GM18520 (cell line): Measurements from ENCODE around the gene MCF2L2.
A peak's percentile ranks its signal among the peaks of the same experiment; 100 is the strongest.
"Not testable (repeated sequence)": the region's sequence is repeated elsewhere in the genome, so short reads cannot be mapped to it uniquely, and the experiment has no call there.

Source experiments
- ATAC-seq: cut with Tn5 transposase; IDR thresholded peaks from one replicate; pipeline ENCODE4 v1.9.1; 2021; ENCODE audit not compliant: unreplicated experiment

Gene MCF2L2

DNA sequence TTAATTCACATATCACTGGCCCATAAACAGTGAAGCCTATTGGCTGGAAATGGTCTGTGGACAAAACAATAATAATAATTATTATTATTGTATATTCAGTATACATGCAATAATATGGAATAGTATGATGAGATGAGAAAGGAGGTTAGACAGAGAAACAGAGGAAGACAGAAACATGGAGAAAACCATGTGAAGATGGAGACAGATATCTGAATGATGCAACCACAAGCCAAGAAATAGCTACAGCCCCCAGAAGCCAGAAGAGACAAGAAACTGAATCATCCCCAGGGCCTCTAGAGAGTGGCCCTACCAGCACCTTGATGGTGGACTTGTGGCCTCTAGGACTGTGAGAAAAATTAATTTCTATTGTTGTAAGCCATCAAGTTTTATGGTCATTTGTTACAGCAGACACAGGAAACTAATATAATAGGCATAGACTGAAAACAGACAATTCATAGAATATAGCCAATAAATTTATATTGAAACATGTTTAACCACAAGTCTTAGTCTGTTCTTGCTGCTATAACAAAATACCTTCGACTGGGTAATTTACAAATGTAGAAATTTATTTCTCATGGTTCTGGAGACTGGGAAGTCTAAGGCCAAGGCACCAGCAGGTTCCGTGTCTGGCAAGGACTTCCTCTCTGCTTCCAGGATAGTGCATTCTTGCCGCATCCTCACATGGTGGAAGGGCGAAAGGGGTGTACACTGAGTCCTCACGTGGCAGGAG lies 31.6 kb downstream of the MCF2L2 start:
- no peak for ATAC-seq

- no peak for ATAC-seq
Observed at GRCh38 chr3:183394150-183394549, 34.3 kb downstream of the MCF2L2 start.

DNA sequence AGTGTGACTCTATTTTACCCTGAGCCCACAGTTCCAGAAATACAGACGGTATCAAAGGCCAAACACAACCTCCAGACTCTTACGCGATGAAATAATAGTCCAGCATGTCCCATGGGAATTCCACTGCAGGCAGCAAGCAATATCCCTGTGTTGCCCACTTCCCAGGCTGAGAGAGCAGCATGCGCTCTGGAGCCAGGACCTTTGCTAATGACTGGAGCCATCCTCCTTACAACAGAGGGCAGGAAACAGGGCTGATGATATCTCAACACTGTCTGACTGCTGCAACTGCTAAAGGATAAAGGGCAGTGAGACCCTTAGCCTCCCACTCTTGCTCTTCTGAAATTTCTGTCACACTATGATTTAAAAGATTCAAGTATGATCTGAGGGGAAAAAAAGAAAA lies 34.8 kb downstream of the MCF2L2 start:
- ATAC-seq = no peak

DNA sequence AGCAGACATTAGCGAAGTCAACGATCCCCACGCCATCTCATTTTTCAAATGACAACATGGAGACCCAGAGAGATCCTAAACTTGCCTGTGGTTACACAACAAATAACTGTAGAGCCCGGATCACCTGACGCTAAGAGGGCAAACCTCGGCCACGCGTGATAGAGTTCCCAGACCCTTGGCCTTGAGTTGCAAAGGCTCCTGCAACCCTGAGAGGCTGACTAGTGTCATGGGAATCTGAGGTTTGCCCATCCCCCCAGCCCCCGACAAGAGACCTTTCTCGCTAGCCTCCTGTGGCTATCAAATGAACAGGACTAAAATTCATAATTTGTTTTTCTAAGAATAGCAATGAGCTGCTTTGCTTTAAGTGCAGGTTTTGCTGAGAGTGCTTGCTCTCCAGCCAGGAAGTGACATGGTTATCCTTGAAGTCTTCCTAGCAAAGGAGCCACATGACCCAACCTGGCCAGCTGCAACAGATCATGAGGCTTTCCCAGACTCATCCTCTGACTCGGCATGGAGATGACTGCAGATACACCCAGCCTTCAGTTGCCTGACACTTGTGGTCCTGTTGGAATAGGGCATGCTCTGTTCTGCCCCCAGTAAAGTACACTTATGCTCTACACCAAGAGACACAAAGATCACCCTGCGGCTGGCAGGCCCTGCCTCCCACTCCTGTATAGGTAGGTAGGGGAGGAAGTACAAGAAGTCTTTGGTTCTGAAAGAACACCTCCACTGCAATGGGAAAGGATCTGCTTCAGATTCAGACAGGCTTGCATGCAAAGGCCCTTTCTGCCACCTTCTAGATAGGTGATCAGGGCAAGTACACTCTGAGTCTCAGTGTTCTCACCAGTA lies 36.0 kb downstream of the MCF2L2 start:
- no peak for ATAC-seq

DNA sequence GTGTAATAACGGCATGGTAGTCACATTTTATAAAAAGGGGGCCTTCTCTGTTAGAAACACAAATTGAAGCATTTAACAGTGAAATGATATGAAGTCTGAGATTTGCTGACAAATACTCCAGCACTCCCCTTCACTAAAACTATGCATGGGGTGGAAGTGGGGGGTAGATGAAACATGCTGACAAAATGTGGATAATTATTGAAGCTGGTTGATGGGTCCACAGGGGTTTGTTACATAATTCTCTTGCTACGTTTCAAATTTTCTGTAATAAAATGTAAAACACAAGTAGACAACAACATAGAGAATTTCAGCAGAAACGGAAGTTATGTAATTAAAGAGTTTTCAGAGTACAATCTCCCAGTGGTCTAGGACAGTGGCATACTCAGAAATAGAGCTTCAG lies 37.0 kb downstream of the MCF2L2 start:
- ATAC-seq = no peak

DNA sequence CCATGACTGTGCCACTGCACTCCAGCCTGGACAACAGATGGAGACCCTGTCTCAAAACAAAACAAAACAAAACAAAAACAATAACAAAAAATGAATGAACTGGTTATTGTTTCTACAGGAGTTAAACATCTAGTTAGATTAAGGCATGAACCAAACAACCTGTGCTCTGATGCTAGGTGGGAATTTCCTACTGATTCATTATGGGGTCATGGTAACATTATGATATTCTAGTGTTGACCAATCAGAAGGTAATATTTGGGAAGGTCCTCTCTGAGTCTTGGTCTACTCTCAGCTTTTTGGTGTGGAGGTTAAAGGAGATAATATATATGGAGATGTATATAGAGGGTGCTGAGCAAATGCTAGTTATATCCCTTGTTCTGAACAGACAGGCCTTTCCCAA lies 37.6 kb downstream of the MCF2L2 start:
- no peak for ATAC-seq

DNA sequence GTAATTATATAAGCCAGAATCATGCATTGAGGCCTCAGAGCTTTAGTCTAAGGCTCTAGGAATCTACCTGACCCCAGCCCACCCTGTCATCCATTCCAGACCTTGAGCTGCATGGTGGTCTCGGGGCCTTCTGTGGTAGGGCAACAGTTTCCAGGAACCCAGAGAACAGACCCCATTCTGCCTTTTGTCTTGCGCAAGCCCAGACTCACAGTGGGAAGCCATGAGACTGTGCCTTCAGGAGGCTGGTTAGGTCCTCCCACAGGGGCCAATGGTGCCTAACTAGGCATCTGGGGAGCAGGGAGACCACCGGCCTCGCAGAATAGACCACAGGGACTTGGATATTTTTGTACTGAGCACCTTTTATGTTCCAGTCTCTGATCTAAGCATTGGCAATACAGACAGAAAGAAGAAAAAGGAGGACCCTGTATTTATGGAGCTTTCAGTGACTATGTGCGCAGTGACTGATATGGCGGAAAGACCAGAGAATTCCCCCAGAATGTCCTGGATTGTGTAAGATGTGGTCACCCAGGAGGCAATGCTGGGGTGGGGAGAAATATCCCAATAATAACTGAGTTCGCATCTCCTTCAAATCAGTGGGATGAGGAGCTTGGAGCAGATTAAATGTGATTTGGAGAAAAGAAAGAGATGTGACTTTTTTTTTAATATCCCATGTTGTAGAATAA lies 40.1 kb downstream of the MCF2L2 start:
- no peak for ATAC-seq

GRCh38 chr3:183387797-183388196 lies 40.6 kb downstream of the MCF2L2 start:
- no peak for ATAC-seq

GRCh38 chr3:183386651-183387050 lies 41.8 kb downstream of the MCF2L2 start:
- no peak for ATAC-seq

- peak; percentile 61 for ATAC-seq
Observed at GRCh38 chr3:183385698-183386613, 42.5 kb downstream of the MCF2L2 start.

DNA sequence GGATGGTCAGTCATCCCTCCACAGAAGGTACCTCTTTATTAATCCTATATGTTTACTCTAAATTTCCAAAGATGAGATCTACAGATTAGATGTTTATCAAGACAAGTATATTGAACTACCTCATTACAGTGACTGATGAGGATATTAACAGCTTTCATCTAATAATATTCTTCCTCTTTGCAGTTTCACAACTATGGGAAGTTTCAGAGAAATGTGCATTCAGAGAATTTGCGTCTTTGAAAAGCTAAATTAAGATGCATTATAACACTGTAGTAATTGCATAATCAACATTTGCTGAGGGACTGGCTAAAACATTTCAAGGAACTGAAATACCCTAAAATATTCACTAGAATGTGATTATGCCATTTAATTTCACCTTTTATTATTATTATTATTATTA lies 46.7 kb downstream of the MCF2L2 start:
- no peak for ATAC-seq

DNA sequence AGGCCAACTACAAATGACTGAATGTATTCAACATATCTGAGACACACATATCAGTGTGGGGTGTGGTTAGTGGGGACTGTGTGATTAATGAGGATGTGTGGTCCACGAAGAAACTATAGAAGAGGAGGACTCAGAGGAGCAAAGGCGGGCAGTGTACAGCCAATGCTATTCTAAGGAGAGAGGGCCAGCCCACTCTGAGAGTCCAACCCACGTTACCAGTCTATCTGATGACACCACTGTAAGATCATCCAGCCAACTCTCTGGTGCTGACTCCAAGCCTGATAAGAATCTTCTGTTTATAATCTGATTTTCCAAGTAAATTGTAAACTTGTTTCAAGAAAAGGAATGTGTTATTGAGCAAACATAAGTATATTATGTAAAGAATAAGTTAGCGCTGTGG lies 47.2 kb downstream of the MCF2L2 start:
- no peak for ATAC-seq

DNA sequence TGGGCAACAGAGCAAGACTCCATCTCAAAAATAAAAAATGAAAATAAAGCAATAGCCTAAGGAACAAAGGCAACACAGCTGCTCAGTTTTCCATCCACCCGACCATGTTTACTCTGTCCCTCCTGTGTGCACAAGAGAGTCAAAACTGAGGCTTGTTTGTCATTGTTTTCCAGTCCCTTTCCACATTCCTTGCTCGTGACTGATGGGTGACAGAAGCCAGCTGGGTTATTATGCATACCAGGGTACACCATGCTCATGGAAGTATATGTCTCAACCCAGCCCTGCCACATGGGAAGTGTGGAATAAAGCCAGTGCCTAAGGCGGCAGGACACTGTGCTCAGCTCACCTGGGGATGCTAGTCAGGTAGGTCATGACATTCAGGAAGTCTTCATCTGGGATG lies 49.5 kb downstream of the MCF2L2 start:
- ATAC-seq = no peak

DNA sequence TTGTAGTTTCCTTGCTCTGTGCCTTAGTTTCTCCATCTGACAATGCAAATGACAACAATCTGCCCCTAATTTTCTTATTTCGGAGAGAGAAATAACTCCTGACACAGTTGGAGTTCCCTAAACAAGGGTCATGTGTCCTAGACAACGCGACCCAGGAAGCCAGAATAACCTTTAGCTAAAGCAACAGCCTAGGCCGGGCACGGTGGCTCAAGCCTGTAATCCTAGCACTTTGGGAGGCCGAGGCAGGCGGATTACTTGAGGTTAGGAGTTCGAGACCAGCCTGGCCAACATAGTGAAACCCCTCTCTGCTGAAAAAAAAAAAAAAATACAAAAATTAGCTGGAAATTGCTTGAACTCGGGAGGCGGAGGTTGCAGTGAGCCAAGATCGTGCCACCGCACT lies 49.9 kb downstream of the MCF2L2 start:
- no peak for ATAC-seq

DNA sequence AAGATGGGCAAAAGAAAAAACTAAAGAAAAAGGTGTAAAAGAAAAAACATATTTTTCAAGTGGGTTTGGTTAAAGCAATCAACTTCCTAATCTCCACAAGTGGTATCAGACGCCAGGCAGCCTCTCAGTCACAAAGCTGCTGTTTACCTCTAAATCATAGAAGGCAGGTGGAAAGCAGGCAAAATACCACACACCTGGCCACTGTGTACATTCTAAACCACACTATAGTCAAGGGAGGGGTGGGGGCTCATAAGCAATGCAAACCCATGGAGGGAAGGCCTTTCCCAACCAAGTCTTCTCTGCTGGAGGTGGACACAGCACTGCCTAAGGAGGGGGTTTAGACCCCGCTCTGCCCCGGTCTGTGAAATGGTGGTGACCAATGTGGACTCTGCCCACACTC lies 50.4 kb downstream of the MCF2L2 start:
- no peak for ATAC-seq

DNA sequence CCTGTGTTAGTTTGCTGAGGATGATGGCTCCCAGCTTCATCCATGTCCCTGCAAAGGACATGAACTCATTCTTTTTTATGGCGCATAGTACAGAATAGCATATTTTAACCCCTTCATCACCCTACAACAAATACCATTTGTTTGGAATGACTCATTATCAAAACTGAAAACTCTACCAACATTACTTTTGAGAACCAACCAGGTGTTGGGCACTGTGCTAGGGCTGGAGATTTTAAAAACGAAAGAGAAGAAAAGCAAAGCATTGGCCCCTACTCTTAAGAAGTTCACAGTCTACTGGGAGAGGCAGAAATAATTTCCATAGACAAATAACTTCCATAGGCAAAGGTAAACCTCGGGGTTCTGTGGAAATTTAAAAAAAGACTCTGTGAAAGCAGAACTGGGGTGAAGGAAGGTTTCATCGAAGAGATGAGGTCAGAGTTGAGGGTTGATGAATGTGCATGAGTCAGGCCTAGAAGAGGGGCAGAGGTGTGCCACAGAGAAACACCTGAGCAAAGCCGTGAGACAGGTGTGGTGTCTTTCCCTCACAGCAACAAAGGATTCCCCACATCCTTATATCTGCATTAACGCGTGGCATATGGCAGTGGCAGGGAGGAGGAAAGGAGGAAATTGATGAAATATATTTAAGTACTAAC lies 51.0 kb downstream of the MCF2L2 start:
- no peak for ATAC-seq

DNA sequence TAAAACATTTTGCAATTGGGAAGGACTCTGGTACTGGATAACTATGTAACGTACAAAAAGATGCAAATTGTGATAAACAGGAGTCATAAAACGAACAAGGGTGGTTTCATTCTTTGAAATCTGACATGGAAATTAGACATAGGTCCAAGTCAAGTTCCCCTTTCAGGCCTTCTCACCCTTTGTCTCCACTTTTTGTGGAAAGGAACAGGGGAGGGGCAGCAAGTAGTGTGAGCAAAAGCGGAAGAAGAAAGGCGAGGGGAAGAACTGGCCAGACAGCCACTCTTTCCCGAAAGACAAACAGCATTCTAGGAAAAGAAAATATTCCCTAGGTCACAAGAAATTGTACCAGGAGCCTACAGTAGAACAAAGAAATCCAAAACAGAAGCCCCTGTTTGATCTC lies 52.6 kb downstream of the MCF2L2 start:
- no peak for ATAC-seq

DNA sequence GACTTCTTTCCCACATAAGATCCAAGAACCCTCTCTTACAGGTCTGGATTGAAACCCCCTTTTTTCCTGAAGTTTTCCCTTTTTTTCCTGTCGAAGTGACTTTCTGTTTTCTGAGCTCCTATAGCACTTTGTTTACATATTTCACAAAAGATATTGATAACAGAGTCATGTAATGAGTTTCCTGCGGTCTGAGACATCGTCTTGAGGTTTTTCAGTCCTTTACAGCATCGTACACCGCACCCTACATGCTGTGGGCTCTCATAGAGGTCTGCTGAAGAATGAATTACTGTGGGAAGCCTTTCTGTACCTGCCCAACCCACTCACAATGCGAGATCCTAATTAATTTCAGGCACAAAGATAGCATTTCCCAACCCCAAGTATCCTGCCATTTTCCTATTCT lies 53.1 kb downstream of the MCF2L2 start:
- no peak for ATAC-seq

GRCh38 chr3:183372911-183373310 lies 55.5 kb downstream of the MCF2L2 start:
- no peak for ATAC-seq

DNA sequence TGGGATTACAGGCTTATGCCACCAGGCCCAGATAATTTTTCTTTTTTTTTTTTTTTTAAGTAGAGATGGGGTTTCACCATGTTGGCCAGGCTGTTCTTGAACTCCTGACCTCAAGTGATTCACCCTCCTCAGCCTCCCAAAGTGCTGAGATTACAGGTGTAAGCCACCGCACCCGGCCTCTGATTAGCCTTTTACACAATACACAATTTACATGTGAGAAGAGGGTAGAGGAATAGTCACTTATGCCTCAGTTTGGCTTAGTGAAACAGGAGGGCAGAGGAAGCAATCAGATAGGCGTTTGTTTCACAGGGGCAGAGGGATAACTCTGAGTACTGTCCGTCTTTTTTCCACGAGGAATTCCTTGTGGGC lies 56.8 kb downstream of the MCF2L2 start:
- not testable (repeated sequence) for ATAC-seq
